HL-60 (cell line): ENCODE measurements around the gene NEU4.

ENCODE experiments used
- CTCF ChIP-seq: IDR thresholded peaks from one replicate; pipeline ENCODE4 v1.5.1; 2011; ENCODE audit warnings: low read length, control low read depth, inconsistent platforms; ENCODE audit not compliant: insufficient read depth
- GABPA ChIP-seq: IDR thresholded peaks from 2 replicates; pipeline ENCODE4 v1.6.1; 2012; ENCODE audit warnings: low read depth
- POLR2AphosphoS5 ChIP-seq: IDR thresholded peaks from 2 replicates; pipeline ENCODE4 v1.6.1; 2012; ENCODE audit warnings: low read depth

GRCh38 chr2:241835611-241836010 lies 26.6 kb downstream of the NEU4 start:
- TF ChIP-seq CTCF (no peak), GABPA (no peak), POLR2AphosphoS5 (no peak)
